Fibroblast of lung (primary cell): ENCODE results near the gene RABGAP1L. TPM values are rescaled to one million over a fixed set of nuclear protein-coding genes. Genes with fewer than 3 reads are reported as not detected.
A peak's percentile ranks its signal among the peaks of the same experiment; 100 is the strongest.

ENCODE experiments used
- DNase-seq, 2 donors: peaks; one replicate each; pipeline versions ENCODE4 v3.0.0 to v3.0.0-alpha.2; 2010; ENCODE audit warnings: low read depth in 2 of 2
- H2AFZ ChIP-seq: 2 replicates; pipeline ENCODE4 v1.5.1; 2012; ENCODE audit warnings: low read length, control low read depth, inconsistent platforms
- H3K27ac ChIP-seq: 2 replicates; pipeline ENCODE4 v1.5.1; 2011; ENCODE audit warnings: low read length, control low read depth; ENCODE audit not compliant: insufficient read depth
- H3K27me3 ChIP-seq: 2 replicates; pipeline ENCODE4 v1.5.1; 2011; ENCODE audit warnings: mild to moderate bottlenecking, low read length; ENCODE audit not compliant: control insufficient read depth, insufficient read depth
- H3K36me3 ChIP-seq: 2 replicates; pipeline ENCODE4 v1.5.1; 2011; ENCODE audit warnings: low read length; ENCODE audit not compliant: control insufficient read depth, insufficient read depth
- H3K4me1 ChIP-seq: 2 replicates; pipeline ENCODE4 v1.5.1; 2011; ENCODE audit warnings: low read length; ENCODE audit not compliant: control insufficient read depth, insufficient read depth; ENCODE audit errors: extremely low read depth
- H3K4me2 ChIP-seq: 2 replicates; pipeline ENCODE4 v1.5.1; 2011; ENCODE audit warnings: low read length, control low read depth; ENCODE audit not compliant: insufficient read depth; ENCODE audit errors: extremely low read depth
- H3K4me3 ChIP-seq, 4 experiments: fragments of 200-600 bp in 1 of 4; sonication (generic) in 1 of 4; replicated peaks in 1 of 4; 2 replicates each; pipeline ENCODE4 v1.5.1; 2011 to 2016; ENCODE audit warnings: low read length in 4 of 4, low read depth in 3 of 4, mild to moderate bottlenecking in 3 of 4, control low read depth in 2 of 4, inconsistent platforms in 1 of 4, mixed read lengths in 1 of 4; ENCODE audit not compliant: insufficient read depth in 1 of 4; ENCODE audit errors: control extremely low read depth in 1 of 4
- H3K79me2 ChIP-seq: 2 replicates; pipeline ENCODE4 v1.5.1; 2012; ENCODE audit warnings: mild to moderate bottlenecking, low read length, inconsistent platforms; ENCODE audit not compliant: control insufficient read depth, insufficient read depth
- H3K9ac ChIP-seq: 2 replicates; pipeline ENCODE4 v1.5.1; 2011; ENCODE audit warnings: mild to moderate bottlenecking, low read length, control low read depth; ENCODE audit not compliant: insufficient read depth
- H3K9me3 ChIP-seq: 2 replicates; pipeline ENCODE4 v1.5.1; 2012; ENCODE audit warnings: low read depth, low read length; ENCODE audit not compliant: control insufficient read depth, insufficient read depth
- H4K20me1 ChIP-seq: 2 replicates; pipeline ENCODE4 v1.5.1; 2011; ENCODE audit warnings: low read length; ENCODE audit not compliant: control insufficient read depth, insufficient read depth; ENCODE audit errors: extremely low read depth
- EZH2 ChIP-seq: IDR thresholded peaks from 2 replicates; pipeline ENCODE4 v1.5.1; 2012; ENCODE audit warnings: low read length, control low read depth, mild to moderate bottlenecking; ENCODE audit errors: missing control alignments
- polyA plus RNA-seq, 2 donors: library from polyadenylated mRNA; depleted of rRNA in 1 of 2; stranded (reverse) in 1 of 2; unstranded in 1 of 2; fragments of >200 nt; gene quantifications; 2 replicates each; pipeline ENCODE4 v1.2.1, GENCODE V29; 2011 to 2012; ENCODE audit warnings: missing spikeins in 1 of 2
- total RNA-seq: library from RNA; depleted of rRNA; stranded (reverse); fragments of >200 nt; gene quantifications from 2 replicates; pipeline ENCODE4 v1.2.1, GENCODE V29; 2014
- TF ChIP-seq, protein P1 (sequence below), 2 donors: IDR thresholded peaks in 1 of 2; conservative IDR thresholded peaks in 1 of 2; 1 replicate in 1 of 2; 2 replicates in 1 of 2; pipeline ENCODE4 v1.5.1; 2011 to 2012; ENCODE audit warnings: low read length in 2 of 2, control low read depth in 1 of 2, inconsistent platforms in 1 of 2, low read depth in 1 of 2, mild to moderate bottlenecking in 1 of 2

RABGAP1L gene
- total and polyA plus RNA-seq, 2 donors (not counting 1 experiment from before 2014, with no cell fraction given) = 33.8 to 36.5 TPM

DNA sequence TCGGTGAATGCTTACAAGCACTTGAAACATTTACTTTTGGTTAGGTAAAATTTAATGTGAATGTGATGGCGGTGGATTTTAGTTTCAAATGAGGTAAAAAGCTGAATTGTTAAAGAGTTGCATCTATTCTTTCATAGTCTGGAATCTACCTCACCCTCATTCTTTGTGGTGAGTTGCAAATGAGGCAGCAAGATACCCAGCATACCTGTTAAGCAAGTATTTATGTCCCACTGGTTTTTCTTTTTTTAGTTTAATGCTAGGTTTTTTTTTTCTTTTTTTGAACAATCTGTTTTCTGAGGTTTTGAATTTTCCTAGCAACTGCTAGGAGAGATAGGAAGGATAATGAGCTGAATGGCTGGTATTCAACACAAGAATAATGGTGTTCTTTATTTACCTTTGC is 712.6 kb downstream of the RABGAP1L start:
- peak in 1 of 2 donors; percentile 78 for DNase-seq
- no peak overlapping the region for H3K9ac ChIP-seq
- H2AFZ ChIP-seq = no peak overlapping the region
- H3K4me2 ChIP-seq = no peak overlapping the region
- H3K27me3 ChIP-seq = no peaks in the 10 kb centered on the region
- no peaks in the 10 kb centered on the region for H3K79me2 ChIP-seq
- TF ChIP-seq EZH2 = no peak
- TF ChIP-seq, protein P1, sequence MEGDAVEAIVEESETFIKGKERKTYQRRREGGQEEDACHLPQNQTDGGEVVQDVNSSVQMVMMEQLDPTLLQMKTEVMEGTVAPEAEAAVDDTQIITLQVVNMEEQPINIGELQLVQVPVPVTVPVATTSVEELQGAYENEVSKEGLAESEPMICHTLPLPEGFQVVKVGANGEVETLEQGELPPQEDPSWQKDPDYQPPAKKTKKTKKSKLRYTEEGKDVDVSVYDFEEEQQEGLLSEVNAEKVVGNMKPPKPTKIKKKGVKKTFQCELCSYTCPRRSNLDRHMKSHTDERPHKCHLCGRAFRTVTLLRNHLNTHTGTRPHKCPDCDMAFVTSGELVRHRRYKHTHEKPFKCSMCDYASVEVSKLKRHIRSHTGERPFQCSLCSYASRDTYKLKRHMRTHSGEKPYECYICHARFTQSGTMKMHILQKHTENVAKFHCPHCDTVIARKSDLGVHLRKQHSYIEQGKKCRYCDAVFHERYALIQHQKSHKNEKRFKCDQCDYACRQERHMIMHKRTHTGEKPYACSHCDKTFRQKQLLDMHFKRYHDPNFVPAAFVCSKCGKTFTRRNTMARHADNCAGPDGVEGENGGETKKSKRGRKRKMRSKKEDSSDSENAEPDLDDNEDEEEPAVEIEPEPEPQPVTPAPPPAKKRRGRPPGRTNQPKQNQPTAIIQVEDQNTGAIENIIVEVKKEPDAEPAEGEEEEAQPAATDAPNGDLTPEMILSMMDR (conservative IDR thresholded peaks at IDR 0.05 in 1 of 2, IDR thresholded peaks at IDR 0.05 in 1 of 2; ENCODE audit: low read depth in 1 of 2, low read length in 2 of 2) = no peak
- H3K9me3 ChIP-seq = no peaks in the 10 kb centered on the region
- H4K20me1 ChIP-seq = no peaks in the 10 kb centered on the region
- no peaks in the 10 kb centered on the region for H3K36me3 ChIP-seq
- H3K4me1 ChIP-seq = no peaks in the 10 kb centered on the region
- H3K4me3 ChIP-seq = no peak overlapping the region
- H3K27ac ChIP-seq = no peak overlapping the region

DNA sequence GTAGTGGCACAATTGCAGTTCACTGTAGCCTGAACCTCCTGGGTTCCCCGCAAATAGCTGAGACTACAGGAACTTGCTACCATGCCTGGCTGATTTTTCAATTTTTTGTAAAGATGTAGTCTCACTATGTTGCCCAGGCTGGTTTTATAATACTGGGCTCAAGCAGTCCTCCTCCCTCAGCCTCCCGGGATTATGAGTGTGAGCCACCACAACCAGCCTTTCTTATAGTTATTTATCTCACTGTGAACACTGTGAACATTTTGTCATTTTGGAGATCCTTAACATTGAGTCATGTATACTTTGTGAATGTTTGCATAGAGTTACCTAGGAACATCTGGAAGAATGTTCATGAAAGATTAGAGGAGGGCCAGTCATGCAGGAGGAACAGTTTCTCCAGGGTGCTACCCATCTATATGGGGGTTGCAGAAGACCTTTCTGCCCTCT is 713.3 kb downstream of the RABGAP1L start:
- Histone ChIP-seq H3K79me2 (no peaks in the 10 kb centered on the region), H3K27ac (no peak overlapping the region), H3K27me3 (no peaks in the 10 kb centered on the region), H3K4me3 (no peak overlapping the region), H3K4me2 (no peak overlapping the region), H3K4me1 (no peaks in the 10 kb centered on the region), H2AFZ (no peak overlapping the region), H3K9me3 (no peaks in the 10 kb centered on the region), H4K20me1 (no peaks in the 10 kb centered on the region), H3K36me3 (no peaks in the 10 kb centered on the region), H3K9ac (no peak overlapping the region)
- peak in 1 of 2 donors; percentile 42 for DNase-seq
- no peak for TF ChIP-seq EZH2
- TF ChIP-seq, protein P1 (conservative IDR thresholded peaks at IDR 0.05 in 1 of 2, IDR thresholded peaks at IDR 0.05 in 1 of 2; ENCODE audit: low read depth in 1 of 2, low read length in 2 of 2) = no peak

DNA sequence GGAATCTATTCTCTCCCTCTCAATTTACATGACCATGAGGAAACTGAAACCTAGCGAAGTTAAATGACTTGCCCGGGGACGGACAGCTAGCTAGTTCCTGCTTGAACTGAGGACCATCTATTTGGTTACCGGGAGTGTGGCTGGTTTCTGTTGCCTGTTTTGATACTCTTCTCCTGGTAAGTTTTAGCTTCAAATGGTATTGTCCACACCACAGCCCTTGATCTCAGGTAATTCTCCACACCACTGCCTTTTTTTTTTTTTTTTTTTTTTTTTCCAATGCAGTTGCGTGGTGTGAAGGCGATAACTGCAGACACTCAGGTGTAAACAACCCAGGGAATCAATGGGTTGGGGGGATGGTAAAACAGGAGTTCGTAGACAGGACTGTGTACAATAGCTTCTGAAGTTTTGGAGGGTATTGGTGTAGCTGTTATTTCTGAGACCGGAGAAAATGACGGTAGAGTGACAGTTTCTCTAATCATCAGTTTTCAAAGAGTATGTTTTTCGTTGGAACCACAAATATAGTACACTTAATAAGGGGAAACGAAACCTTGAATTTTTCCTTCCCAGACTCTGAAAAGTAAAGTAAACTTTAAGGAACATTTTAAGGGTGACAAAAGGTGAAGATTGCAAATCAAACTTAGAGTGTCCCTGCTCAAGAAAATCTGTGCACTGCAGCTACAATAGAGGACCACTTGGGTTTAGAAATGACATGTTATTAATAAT is 715.2 kb downstream of the RABGAP1L start:
- H3K27me3 ChIP-seq = no peaks in the 10 kb centered on the region
- H2AFZ ChIP-seq = no peak overlapping the region
- H3K79me2 ChIP-seq = no peaks in the 10 kb centered on the region
- H3K4me2 ChIP-seq = no peak overlapping the region
- H3K4me3 ChIP-seq = no peak overlapping the region
- no peak for DNase-seq
- no peaks in the 10 kb centered on the region for H3K36me3 ChIP-seq
- H3K9me3 ChIP-seq = no peaks in the 10 kb centered on the region
- H3K9ac ChIP-seq = no peak overlapping the region
- no peak for TF ChIP-seq EZH2
- TF ChIP-seq, protein P1 (conservative IDR thresholded peaks at IDR 0.05 in 1 of 2, IDR thresholded peaks at IDR 0.05 in 1 of 2; ENCODE audit: low read depth in 1 of 2, low read length in 2 of 2) = no peak
- no peak overlapping the region for H3K27ac ChIP-seq
- H3K4me1 ChIP-seq = no peaks in the 10 kb centered on the region
- H4K20me1 ChIP-seq = no peaks in the 10 kb centered on the region
